GM04503 (cell line): ENCODE results near the gene RAD23B.

Source experiments
- DNase-seq: peaks from one replicate; pipeline ENCODE4 v3.0.0-alpha.2; 2012; ENCODE audit warnings: low read depth

RAD23B gene

DNA sequence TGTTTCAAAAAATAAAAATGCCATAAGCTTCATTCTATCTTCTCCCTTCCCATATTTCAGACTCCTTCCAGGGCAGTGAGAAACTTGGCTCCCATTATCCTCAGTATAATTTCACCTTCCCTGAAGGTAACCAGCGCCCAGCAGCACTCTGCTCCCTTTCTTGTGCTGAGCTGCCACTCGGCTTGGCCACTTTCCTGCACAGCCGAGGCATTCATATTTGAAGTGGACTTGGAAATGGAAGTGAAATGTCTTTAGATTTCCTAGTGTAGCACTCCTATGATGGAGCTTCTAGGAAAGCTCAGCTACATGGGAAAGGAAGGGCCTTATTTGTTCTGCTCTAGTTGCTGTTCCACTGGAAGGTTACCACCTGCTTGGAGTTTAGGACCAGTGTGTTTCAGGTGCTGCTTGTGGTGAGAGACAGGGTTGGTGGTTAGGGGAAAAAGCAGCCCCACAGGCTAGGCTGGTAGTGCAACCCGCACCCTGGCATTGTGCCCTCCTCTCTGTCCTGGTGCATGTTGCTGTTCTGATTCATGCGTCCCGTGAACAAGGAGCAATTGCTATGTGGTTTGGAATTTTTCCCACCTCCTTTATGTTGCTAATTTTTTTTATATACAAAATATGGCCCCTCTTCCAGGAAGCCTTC, 53.8 kb downstream of the RAD23B start:
- peak; percentile 25 for DNase-seq

DNA sequence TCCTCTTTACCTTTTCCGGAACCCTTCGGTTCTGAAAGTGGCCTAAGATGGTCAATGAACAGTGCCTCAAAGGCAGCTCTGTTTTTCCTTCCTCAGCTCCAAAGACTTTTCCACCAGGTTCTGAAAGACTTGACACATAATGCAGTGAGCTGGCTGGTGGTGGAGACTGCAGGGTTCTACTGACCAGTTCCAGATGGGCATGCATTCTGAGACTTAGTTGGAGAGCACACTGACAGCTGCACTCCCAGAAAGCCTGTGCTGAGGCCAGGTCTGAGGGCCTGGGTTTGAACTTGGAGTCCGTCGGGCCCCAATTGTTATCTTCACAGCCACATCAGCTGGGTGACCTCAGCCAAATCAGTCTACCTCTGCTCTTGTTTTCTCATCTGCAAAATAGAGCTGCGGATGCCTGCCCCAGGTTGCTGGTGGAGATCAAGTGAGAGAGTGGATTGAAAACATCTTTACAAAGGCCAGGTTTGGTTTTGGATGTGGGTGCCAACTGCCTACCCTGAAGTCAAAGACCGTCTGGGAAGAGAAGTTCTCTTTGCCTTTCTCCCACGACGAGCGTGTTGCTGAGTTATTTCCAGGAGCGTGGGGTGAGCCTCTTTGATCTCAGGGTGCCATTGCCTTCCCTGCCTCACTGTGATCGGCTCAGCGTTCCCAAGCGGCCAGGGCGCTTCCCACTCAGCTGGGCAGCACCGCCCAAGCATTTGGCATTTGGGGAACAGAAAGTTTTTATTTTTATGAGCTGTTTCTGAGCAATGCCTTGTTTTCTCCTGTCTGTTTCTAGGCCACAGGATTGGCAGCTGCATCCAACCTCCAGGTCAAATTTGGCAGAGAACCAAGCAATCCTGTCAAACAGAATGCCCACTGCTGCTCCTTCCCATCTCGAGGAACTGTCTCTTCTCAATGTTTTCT, 54.9 kb downstream of the RAD23B start:
- no peak for DNase-seq

DNA sequence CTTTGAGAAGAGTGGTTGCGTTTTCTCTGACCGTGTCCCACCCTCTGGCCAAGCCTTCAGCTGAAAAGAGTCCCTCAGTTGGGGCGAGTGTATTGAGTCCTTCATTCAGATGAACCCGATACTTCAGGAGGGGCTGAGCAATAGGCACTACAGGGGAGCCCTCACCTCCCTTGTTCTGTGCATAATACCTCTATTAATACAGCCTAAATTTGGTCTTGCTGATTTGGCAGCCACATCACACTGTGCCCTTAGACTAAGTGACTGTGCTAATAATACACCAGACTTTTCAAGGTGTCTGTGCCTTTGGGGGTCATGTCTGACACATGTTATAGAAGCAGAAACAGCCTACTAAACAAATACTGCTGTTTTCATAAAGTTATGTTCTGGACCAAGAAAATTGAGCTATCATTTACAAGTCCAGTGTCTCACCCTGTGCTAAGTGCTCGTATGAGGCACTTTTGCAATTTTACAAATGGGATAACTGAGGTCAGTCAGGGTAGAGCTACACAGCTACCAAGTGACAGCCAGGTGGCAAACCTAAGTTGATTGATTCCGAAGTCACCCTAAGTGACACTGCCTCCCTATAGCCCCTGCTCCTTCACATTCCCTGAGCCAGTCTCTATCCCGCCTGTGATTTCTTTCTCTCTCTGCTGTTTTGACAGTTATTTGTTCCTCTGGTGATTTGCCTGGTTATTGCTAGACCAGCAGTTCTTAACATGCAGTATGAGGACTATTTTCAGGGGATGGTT, 56.0 kb downstream of the RAD23B start:
- DNase-seq = no peak

DNA sequence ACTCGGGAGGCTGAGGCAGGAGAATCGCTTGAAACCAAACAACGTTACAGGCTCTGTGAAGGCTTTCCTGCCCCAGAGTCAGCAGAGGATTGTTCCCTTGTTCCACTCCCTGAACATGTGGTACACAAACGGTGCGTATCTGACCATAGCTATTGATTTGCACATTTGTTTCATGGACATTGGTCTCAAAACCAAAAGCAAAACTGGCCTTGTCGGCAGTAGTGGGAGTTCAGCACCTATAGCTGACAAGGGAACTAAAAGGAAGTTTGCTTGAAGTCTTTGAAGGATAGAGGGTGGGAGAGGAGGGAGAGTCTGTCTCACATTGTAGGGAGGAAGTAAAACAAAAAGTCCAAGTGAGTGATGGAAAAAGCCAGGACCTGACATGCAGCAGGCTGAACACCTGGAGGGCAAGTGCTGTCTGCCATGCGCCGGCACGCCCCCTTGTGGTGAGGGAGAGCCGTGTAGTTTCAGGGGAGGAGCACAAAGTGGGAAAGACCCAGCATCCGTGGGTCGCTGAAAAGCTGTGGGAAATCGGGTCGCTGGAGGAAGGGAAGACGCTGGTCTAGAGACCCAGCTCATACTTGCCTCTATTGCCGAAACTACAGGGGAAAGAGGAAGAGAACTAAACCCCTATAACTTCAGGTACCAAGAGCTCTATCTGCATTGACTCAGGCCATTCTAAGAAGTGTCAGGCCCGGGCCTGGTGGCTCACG, 58.0 kb downstream of the RAD23B start:
- no peak for DNase-seq

DNA sequence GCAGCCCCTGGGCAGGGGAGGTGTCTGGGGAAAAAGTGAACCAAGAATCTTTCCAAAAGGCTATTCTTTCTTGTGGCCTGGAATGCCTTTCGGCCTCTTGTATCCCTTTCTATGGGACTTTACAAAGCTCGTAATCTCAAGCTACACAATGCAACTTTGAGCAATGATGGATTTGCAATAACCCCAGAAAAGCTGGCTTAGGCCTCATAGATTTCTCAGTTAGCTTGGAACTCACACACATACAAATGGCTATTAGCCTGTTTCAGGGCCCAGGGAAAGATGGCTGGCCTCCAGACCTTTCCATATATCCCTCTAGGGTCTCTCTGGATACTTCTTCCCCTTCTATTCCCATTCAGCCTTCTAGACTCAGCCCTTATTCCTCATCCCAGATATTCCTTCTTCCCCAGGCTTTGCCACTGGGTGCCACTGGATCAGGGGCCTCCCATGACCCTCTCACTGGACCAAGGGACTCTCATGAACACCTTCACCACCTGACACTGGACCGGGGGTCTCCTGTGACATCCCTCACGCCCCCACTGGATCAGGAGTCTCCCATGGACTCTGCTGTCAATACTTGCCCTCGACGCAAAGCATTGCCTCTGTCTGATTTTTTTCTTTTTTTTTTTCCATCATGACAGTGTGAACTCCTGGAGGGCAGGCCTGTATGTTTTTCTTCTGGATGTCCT, 59.5 kb downstream of the RAD23B start:
- no peak for DNase-seq

DNA sequence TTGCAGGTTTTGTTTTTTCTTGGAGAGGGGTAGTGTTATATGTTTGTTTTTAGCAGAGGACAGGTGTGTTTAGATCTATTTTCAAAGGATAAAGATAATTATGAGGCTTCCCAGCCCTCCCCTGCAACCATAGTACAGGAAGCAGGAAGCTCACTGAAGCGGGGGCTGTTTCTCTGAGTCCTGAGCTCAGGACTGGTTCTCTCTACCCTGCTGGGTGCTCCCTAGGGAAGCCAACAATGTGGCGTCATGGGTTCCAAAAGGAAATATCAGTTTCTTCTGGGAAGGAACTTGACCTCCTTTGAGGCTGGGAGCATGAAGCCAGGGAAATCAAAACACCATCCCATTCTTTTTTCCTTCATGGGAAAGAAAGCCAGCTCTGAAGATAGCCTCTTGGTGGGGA, 62.2 kb downstream of the RAD23B start:
- DNase-seq = no peak

DNA sequence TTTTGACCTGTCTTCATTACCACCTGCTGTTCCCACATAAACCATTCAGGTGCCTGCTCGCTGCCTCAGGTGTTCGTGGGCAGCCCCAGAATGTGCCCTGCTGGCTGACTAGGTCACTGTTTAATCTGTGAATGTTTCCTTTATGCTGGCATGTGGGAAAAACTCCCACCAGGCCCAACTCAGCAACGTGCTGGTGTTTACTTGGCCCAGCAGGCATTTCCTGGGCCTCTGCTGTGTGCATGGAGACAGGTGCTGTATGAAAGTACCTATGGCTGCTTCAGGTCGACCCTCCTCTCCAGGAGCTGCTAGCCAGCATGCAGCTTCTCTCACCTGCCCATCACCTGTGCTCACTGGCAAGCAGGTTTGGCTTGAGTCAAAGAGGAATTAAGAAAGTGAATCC, 65.8 kb downstream of the RAD23B start:
- DNase-seq = no peak

DNA sequence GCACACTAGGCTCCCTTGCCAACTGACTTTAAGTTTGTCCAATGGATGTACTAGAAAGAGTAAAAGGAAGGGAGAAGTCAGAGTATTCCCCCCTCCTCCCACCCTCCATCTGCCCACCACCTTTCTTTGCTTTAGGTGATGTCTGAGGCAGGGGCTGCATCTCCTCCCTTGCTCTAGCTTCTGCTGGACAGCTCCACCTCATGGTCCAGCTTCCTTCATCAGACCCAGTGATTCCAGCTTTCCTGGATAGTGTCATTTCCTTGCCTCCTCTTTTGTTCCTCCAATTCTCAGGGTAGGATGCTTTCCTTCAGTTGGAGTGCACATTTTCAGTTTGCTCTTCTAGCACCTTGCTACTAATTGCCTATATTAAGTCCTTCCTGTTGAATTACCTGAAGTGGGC, 67.4 kb downstream of the RAD23B start:
- no peak for DNase-seq

GRCh38 chr9:107351382-107352045, 68.4 kb downstream of the RAD23B start:
- no peak for DNase-seq

DNA sequence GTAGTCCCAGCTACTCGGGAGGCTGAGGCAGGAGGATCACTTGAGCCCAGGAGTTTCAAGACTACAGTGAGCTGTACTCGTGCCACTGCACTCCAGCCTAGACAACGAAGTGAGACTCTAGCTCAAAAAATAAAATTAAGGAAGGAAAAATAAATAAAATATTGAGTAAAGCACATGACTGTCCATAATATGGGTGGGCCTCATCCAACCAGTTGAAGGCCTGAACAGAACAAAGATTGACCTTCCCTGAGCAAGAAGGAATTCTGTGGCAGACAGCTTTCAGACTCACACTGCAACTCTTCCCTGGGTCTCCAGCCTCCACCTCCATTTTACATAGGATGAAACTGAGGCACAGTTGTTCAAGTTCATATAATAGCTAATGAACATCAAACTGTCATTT, 72.3 kb downstream of the RAD23B start:
- DNase-seq = no peak

DNA sequence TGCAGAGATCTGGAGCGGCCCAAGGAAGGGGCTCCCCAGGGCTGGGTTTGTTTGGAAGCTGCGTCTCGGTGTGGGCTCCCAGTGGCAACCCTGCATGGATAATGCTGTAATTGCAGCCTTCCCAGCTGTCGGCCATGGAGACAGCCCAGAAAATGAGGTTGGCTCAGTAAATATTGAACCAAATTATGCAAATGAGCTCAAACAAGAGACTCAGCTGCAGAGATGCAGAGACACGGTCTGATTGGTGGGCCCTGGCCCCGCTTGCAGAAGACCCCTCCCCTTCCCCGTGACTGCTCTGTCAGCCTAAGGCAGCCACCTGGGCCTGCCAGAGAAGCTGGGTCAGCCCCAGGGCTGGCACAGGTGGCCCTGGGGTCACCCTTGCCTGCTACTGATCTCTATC, 75.9 kb downstream of the RAD23B start:
- no peak for DNase-seq

DNA sequence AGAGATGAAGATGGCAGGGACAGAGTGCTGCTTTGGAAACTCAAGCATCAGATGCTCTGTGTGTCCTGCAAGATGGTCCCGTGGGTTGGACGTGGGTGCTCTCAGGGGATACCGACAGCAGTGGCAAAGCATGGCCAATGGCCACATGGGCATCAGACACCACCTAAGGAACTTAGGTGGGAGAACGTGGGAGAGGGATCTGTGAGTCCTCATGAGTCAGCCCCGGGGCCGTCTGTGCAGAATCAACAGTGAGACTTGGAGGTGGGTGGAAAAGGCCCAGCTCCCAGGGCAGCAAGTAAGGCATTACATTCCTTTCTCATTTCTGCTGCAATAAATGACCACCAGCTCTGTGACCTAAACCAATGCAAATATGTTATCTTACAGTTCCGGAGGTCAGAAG, 77.0 kb downstream of the RAD23B start:
- no peak for DNase-seq

DNA sequence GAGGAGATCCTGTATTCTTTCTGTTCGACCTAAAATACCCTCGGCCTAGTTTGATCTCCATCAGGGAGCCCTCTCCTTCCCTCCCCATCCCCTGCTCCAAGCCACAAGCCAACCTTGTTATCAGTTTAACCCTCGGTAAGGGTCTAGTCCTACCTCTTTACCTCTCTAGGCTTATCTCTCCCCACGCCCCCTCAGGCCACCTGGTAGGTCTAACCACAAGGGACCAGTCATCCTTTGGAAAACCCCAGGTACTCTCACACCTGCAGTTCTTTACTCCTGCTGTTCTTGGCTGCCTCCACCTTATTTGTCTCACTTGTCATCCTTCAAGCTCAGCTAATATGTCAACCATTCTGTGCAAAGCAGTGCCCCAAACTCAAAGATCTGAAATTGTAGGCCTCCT, 78.7 kb downstream of the RAD23B start:
- DNase-seq = no peak

DNA sequence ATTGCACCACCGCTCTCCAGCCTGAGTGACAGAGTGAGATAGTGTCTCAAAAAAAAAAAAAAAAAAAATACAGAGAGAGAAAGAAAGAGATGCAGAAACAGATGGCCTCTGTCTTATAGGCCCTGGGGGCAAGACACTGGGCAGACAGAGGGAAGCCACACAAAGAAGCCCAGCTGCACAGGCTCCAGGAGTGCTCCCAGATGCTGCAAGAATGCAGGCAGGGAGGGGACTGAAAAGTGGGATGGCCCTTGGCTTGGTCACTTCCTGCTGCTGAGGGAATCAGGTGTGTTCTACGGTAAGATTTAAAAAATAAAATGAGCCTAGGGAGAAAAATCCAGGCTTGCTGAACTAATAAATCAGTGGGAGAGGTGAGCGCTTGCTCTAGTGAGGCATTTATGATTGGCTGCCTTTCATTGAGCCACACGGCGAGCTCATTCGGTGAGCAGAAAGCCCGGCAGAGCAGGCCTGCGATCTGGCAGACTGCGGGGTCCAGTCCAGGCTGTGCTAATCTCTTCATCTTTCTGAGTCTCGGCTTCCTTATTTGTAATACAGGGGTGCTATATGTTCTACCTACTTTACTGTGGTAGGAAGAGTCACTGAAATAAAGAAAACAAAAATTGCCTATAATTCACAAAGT, 80.6 kb downstream of the RAD23B start:
- no peak for DNase-seq

- DNase-seq = no peak
These were observed 84.8 kb downstream of the RAD23B start for GRCh38 chr9:107367727-107368502.

- DNase-seq = no peak
These were observed 85.6 kb downstream of the RAD23B start for GRCh38 chr9:107368696-107369095.

DNA sequence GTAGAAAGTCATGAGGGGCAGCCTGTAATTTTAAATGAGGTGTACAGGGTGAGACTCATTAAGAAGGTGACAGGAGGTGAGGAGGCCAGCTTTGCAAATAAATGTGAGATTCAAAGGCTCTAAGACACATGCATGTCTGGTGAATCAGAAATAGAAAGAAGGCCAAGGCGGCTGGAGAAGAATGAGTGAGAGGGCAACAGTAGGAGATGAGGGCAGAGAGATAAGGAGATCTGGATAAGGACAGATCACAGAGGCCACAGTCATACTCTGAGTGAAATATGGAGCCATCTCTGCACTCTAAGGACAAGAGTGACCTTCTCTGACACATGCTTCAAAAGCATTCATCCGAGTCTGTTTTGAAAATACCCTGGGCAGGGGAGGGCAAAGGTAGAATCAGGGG, 90.7 kb downstream of the RAD23B start:
- DNase-seq = no peak

DNA sequence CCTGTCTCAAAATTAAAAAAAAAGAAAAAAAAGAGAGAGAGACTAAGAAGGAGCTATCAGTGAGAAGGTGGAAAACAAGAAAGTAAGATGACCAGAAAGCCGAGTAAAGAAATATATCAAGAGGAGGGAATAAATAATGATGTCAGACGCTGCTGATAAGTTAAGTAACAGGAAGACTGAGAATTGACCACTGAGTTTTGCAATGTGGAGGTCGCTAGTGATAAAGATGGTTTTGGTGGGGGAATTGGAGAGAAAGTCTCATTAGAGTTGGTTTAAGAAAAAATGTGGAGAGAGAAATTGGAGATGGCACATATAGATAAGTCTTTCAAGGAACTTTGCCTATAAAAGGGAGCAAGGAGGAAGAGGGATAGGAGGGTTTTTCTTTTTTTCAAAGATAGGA, 91.9 kb downstream of the RAD23B start:
- no peak for DNase-seq

DNA sequence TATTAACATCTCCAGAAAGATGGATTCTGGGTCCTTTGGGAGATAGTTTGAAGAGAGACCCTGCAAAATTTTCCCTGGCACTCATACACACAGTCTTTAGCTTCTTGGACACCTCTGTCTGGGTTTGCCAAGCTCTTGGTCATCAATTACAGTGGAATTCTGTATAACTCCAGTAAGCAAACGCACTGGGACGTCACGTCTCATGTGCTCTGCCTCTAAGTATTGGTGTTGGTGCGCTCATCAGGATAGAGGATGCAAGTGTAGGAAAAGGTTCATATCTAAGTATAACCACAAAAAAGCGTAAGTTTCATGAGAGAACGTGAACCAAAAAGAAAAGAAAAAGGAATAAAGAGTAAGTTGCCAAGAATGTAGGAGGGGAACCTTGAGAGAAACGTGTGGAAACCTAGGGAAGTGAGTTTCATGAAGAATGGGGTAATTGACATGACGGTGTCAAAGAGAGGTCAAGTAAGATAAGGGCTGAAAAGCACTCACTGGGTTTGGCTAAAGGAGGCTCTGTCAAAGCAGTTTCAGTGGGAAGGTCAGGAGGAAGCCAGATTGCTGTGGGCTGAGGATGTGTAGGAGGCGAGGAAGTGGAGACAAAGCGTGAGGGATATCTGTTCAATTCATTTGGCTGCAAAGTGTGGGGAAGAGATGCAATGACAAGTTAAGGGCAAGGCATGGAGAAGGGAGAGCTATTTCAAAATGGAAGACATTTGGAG, 92.7 kb downstream of the RAD23B start:
- no peak for DNase-seq
